Neural cell (in vitro differentiated cells): ENCODE data around the gene IPO11. TPM values are rescaled to one million over a fixed set of nuclear protein-coding genes. Genes with fewer than 3 reads are reported as not detected.

Source experiments
- H2AFZ ChIP-seq: fragments of 200-600, 300-800 bp; sonication (generic), shearing (Covaris generic); 2 replicates; pipeline ENCODE4 v1.6.0; 2014; ENCODE audit warnings: low read depth, mild to moderate bottlenecking, antibody characterized with exemption, low read length, moderate library complexity
- H3F3A ChIP-seq: fragments of 200-600 bp; shearing (Covaris generic); 2 replicates; pipeline ENCODE4 v1.6.1; 2016; ENCODE audit warnings: mild to moderate bottlenecking, moderate library complexity, mixed read lengths, antibody characterized with exemption, low read length; ENCODE audit not compliant: insufficient read depth, poor library complexity, severe bottlenecking
- H3K27ac ChIP-seq: fragments of 200-600, 300-800 bp; sonication (generic), shearing (Covaris generic); 2 replicates; pipeline ENCODE4 v1.5.1; 2014; ENCODE audit warnings: mild to moderate bottlenecking, low read length, moderate library complexity
- H3K27me3 ChIP-seq: fragments of 300-800, 200-600 bp; sonication (generic), shearing (Covaris generic); 2 replicates; pipeline ENCODE4 v1.6.0; 2014; ENCODE audit warnings: mild to moderate bottlenecking, low read depth, low read length, moderate library complexity; ENCODE audit not compliant: insufficient read depth
- H3K36me3 ChIP-seq: fragments of 300-800, 200-600 bp; sonication (generic), shearing (Covaris generic); 2 replicates; pipeline ENCODE4 v1.5.1; 2014; ENCODE audit warnings: mild to moderate bottlenecking, antibody characterized with exemption, low read length, moderate library complexity; ENCODE audit not compliant: insufficient read depth
- H3K4me2 ChIP-seq: fragments of 300-800, 200-600 bp; sonication (generic), shearing (Covaris generic); 2 replicates; pipeline ENCODE4 v1.6.0; 2014; ENCODE audit warnings: mild to moderate bottlenecking, low read length
- H3K4me3 ChIP-seq: fragments of 300-800, 200-600 bp; sonication (generic), shearing (Covaris generic); 2 replicates; pipeline ENCODE4 v1.5.1; 2014; ENCODE audit warnings: mild to moderate bottlenecking, low read length, moderate library complexity
- H3K79me2 ChIP-seq: fragments of 200-600 bp; shearing (Covaris generic); replicated peaks from 2 replicates; pipeline ENCODE4 v1.6.0; 2014; ENCODE audit warnings: mild to moderate bottlenecking, low read length, moderate library complexity; ENCODE audit not compliant: insufficient read depth
- H3K9ac ChIP-seq: fragments of 300-800, 200-600 bp; sonication (generic), shearing (Covaris generic); 2 replicates; pipeline ENCODE4 v1.6.1; 2016; ENCODE audit warnings: mild to moderate bottlenecking, low read length, mixed read lengths
- H3K9me2 ChIP-seq: fragments of 200-600 bp; shearing (Covaris generic); 2 replicates; pipeline ENCODE4 v1.6.1; 2016; ENCODE audit warnings: mild to moderate bottlenecking, low read length, mixed read lengths; ENCODE audit not compliant: insufficient read depth
- H3K9me3 ChIP-seq: fragments of 200-600, 300-800 bp; sonication (generic), shearing (Covaris generic); 2 replicates; pipeline ENCODE4 v1.6.1; 2016; ENCODE audit warnings: mild to moderate bottlenecking, mixed run types, low read length, moderate library complexity, mixed read lengths
- H4K20me1 ChIP-seq: fragments of 200-600 bp; shearing (Covaris generic); 2 replicates; pipeline ENCODE4 v1.6.1; 2016; ENCODE audit warnings: mild to moderate bottlenecking, mixed run types; ENCODE audit not compliant: insufficient read depth
- EP300 ChIP-seq: fragments of 450-650 bp; conservative IDR thresholded peaks from 2 replicates; pipeline ENCODE4 v1.6.1; 2014; ENCODE audit warnings: antibody characterized with exemption, mild to moderate bottlenecking, moderate library complexity; ENCODE audit not compliant: poor library complexity, severe bottlenecking
- EZH2 ChIP-seq: fragments of 200-600, 300-800 bp; shearing (Covaris generic), sonication (generic); IDR thresholded peaks from 2 replicates; pipeline ENCODE4 v1.6.1; 2014; ENCODE audit warnings: antibody characterized with exemption, low read length, borderline replicate concordance, mild to moderate bottlenecking; ENCODE audit not compliant: insufficient read depth, poor library complexity, severe bottlenecking
- MXI1 ChIP-seq: fragments of 450-650 bp; conservative IDR thresholded peaks from 2 replicates; pipeline ENCODE4 v1.6.1; 2014; ENCODE audit warnings: antibody characterized with exemption, mild to moderate bottlenecking; ENCODE audit not compliant: poor library complexity, severe bottlenecking
- POLR2AphosphoS5 ChIP-seq: IDR thresholded peaks from 2 replicates; pipeline ENCODE4 v1.6.1; 2012
- RAD21 ChIP-seq: fragments of 450-650 bp; conservative IDR thresholded peaks from 2 replicates; pipeline ENCODE4 v1.6.1; 2014; ENCODE audit warnings: antibody characterized with exemption, mild to moderate bottlenecking, moderate library complexity
- SMC3 ChIP-seq: fragments of 450-650 bp; conservative IDR thresholded peaks from 2 replicates; pipeline ENCODE4 v1.6.1; 2014; ENCODE audit warnings: antibody characterized with exemption, mild to moderate bottlenecking, moderate library complexity; ENCODE audit not compliant: poor library complexity
- TAF1 ChIP-seq: IDR thresholded peaks from 2 replicates; pipeline ENCODE4 v1.6.1; 2012; ENCODE audit warnings: low read depth
- polyA plus RNA-seq: library from polyadenylated mRNA; depleted of rRNA; stranded (reverse); fragments of >200 nt; gene quantifications from 2 replicates; pipeline ENCODE4 v1.2.3, GENCODE V29; 2014
- TF ChIP-seq, protein P1 (sequence below): IDR thresholded peaks from 2 replicates; pipeline ENCODE4 v1.6.1; 2012; ENCODE audit warnings: borderline replicate concordance
- TF ChIP-seq, protein P2 (sequence below): fragments of 450-650 bp; IDR thresholded peaks from 2 replicates; pipeline ENCODE4 v1.5.1; 2014; ENCODE audit warnings: antibody characterized with exemption, mild to moderate bottlenecking, moderate library complexity; ENCODE audit not compliant: poor library complexity, severe bottlenecking

Gene IPO11
- polyA plus RNA-seq, 1 donor from 2014 or later, result 12.5 TPM

DNA sequence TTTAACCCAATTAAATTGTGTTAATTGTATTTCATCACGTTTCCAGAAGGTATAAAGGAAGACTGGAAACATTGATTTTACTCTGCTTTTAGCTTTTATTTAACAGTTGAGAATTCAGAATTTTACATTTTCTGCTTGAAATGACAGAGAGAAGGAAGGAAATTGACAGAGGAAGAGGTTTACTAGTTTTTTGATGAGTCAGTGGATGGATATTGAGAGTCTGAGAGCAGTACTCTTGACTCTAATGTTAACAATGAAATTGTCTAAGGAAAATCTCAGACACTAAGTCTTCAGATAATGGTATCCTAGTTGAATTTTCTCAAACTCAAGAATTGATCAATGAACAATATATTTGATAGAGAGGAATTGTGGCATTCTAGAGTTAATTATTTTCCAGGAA, 60.6 kb downstream of the IPO11 start:
- Histone ChIP-seq H3K36me3 (no peaks in the 10 kb centered on the region), H3F3A (no peaks in the 10 kb centered on the region), H4K20me1 (no peaks in the 10 kb centered on the region), H3K27me3 (no peaks in the 10 kb centered on the region), H3K9me3 (no peaks in the 10 kb centered on the region), H3K27ac (no peak overlapping the region), H3K4me2 (no peak overlapping the region), H3K4me3 (no peak overlapping the region), H3K9ac (no peak overlapping the region), H2AFZ (no peak overlapping the region), H3K9me2 (no peaks in the 10 kb centered on the region), H3K79me2 (no peaks in the 10 kb centered on the region)
- TF ChIP-seq, protein P1, sequence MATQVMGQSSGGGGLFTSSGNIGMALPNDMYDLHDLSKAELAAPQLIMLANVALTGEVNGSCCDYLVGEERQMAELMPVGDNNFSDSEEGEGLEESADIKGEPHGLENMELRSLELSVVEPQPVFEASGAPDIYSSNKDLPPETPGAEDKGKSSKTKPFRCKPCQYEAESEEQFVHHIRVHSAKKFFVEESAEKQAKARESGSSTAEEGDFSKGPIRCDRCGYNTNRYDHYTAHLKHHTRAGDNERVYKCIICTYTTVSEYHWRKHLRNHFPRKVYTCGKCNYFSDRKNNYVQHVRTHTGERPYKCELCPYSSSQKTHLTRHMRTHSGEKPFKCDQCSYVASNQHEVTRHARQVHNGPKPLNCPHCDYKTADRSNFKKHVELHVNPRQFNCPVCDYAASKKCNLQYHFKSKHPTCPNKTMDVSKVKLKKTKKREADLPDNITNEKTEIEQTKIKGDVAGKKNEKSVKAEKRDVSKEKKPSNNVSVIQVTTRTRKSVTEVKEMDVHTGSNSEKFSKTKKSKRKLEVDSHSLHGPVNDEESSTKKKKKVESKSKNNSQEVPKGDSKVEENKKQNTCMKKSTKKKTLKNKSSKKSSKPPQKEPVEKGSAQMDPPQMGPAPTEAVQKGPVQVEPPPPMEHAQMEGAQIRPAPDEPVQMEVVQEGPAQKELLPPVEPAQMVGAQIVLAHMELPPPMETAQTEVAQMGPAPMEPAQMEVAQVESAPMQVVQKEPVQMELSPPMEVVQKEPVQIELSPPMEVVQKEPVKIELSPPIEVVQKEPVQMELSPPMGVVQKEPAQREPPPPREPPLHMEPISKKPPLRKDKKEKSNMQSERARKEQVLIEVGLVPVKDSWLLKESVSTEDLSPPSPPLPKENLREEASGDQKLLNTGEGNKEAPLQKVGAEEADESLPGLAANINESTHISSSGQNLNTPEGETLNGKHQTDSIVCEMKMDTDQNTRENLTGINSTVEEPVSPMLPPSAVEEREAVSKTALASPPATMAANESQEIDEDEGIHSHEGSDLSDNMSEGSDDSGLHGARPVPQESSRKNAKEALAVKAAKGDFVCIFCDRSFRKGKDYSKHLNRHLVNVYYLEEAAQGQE, result no peak
- no peak for TF ChIP-seq EZH2
- TF ChIP-seq EP300, result no peak
- TF ChIP-seq, protein P2, sequence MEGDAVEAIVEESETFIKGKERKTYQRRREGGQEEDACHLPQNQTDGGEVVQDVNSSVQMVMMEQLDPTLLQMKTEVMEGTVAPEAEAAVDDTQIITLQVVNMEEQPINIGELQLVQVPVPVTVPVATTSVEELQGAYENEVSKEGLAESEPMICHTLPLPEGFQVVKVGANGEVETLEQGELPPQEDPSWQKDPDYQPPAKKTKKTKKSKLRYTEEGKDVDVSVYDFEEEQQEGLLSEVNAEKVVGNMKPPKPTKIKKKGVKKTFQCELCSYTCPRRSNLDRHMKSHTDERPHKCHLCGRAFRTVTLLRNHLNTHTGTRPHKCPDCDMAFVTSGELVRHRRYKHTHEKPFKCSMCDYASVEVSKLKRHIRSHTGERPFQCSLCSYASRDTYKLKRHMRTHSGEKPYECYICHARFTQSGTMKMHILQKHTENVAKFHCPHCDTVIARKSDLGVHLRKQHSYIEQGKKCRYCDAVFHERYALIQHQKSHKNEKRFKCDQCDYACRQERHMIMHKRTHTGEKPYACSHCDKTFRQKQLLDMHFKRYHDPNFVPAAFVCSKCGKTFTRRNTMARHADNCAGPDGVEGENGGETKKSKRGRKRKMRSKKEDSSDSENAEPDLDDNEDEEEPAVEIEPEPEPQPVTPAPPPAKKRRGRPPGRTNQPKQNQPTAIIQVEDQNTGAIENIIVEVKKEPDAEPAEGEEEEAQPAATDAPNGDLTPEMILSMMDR, result no peak
- TF ChIP-seq POLR2AphosphoS5, result no peak
- TF ChIP-seq SMC3, result no peak
- TF ChIP-seq TAF1, result no peak
- TF ChIP-seq MXI1, result no peak
- no peak for TF ChIP-seq RAD21

DNA sequence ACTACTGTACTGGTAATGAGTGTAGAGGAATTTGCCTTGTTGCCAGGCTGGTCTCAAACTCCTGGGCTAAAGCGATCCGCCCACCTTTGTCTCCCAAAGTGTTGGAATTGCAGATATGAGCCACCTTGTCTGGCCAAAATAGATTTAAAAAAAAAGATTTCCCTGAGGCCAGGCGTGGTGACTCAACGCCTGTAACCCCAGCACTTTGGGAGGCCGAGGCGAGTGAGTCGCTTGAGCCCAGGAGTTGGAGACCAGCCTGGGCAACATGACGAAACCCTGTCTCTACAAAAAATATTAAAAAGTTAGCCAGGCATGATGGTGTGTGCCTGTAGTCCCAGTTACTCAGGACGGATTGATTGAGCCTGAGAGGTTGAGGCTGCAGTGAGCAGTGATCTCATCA, 62.5 kb downstream of the IPO11 start:
- no peaks in the 10 kb centered on the region for H3K9me3 ChIP-seq
- no peak overlapping the region for H3K9ac ChIP-seq
- no peaks in the 10 kb centered on the region for H3K9me2 ChIP-seq
- TF ChIP-seq RAD21 (no peak), EP300 (no peak), MXI1 (no peak), SMC3 (no peak), TAF1 (no peak), POLR2AphosphoS5 (no peak), EZH2 (no peak)
- TF ChIP-seq, protein P1, result no peak
- TF ChIP-seq, protein P2, result no peak
- no peaks in the 10 kb centered on the region for H3K36me3 ChIP-seq
- no peak overlapping the region for H3K4me3 ChIP-seq
- no peak overlapping the region for H2AFZ ChIP-seq
- H3K27ac ChIP-seq, result no peak overlapping the region
- H3K4me2 ChIP-seq, result no peak overlapping the region
- H3K27me3 ChIP-seq, result no peaks in the 10 kb centered on the region
- no peaks in the 10 kb centered on the region for H3K79me2 ChIP-seq
- no peaks in the 10 kb centered on the region for H3F3A ChIP-seq
- no peaks in the 10 kb centered on the region for H4K20me1 ChIP-seq
